GM10248 (cell line): Measurements from ENCODE around the gene PZP.

Source experiments
- CTCF ChIA-PET: fragments of 300-600 bp; sonication (Branson Sonifier 250); formaldehyde crosslinking; extraction: SDS; loops from one replicate; lab custom pipeline; 2021; ENCODE audit warnings: antibody characterized with exemption; lab: Yijun Ruan, JAX
- POLR2A ChIA-PET: fragments of 350-650 bp; sonication (Branson Sonifier 250); formaldehyde crosslinking; extraction: SDS; loops from one replicate; lab custom pipeline; 2020; ENCODE audit warnings: antibody characterized with exemption; lab: Yijun Ruan, JAX
- DNase-seq: peaks from one replicate; pipeline ENCODE4 v3.0.0; 2012; ENCODE audit errors: extremely low spot score
- TF ChIP-seq, protein P1 (sequence below): IDR thresholded peaks from 2 replicates; pipeline ENCODE4 v1.5.1; 2012; ENCODE audit warnings: mild to moderate bottlenecking, low read depth; ENCODE audit errors: extremely low read depth, missing control alignments, control extremely low read depth

PZP gene

GRCh38 chr12:9101018-9101687 lies 107.0 kb downstream of the PZP start:
- DNase-seq: no peak
- POLR2A ChIA-PET: no interaction called here
- CTCF ChIA-PET: interaction anchor here (0.9 to 1.9 kb wide), 9 partner anchors 9 to 72 kb away, joined by 3 to 7 read pairs (median 4); no protein-coding TSS in a partner anchor
- TF ChIP-seq, protein P1, sequence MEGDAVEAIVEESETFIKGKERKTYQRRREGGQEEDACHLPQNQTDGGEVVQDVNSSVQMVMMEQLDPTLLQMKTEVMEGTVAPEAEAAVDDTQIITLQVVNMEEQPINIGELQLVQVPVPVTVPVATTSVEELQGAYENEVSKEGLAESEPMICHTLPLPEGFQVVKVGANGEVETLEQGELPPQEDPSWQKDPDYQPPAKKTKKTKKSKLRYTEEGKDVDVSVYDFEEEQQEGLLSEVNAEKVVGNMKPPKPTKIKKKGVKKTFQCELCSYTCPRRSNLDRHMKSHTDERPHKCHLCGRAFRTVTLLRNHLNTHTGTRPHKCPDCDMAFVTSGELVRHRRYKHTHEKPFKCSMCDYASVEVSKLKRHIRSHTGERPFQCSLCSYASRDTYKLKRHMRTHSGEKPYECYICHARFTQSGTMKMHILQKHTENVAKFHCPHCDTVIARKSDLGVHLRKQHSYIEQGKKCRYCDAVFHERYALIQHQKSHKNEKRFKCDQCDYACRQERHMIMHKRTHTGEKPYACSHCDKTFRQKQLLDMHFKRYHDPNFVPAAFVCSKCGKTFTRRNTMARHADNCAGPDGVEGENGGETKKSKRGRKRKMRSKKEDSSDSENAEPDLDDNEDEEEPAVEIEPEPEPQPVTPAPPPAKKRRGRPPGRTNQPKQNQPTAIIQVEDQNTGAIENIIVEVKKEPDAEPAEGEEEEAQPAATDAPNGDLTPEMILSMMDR: no peak

GRCh38 chr12:9099552-9100190 lies 108.5 kb downstream of the PZP start:
- TF ChIP-seq, protein P1: no peak
- ChIA-PET CTCF (no interaction called here), POLR2A (no interaction called here)
- no peak for DNase-seq
